HG03469 (cell line): Measurements from ENCODE around the gene DNHD1.

Experiments used
- ATAC-seq: cut with Tn5 transposase; IDR thresholded peaks from one replicate; pipeline ENCODE4 v1.9.1; 2021; ENCODE audit warnings: mild to moderate bottlenecking, moderate library complexity, moderate number of reproducible peaks; ENCODE audit not compliant: unreplicated experiment

The DNHD1 gene

GRCh38 chr11:6557761-6558674 is 60.9 kb downstream of the DNHD1 start:
- ATAC-seq: no peak

DNA sequence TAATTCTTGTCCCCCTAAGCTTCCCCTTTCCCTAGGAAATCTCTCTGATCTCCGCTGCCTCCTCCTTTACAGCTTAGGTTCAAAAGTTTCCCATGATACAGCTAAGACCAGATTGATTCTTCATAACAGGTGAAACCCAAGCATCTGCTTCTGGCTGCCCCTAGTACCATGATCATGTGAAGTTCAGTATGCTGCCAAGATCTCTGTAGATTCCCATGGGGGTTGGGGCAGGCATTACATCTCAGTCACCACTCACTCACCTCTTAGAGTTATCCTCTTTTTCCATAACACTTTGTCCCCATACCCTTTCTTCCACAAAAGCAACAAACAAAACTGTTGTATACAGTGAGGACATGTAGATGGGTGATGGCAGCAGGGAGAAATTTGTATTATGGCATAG is 62.3 kb downstream of the DNHD1 start:
- no peak for ATAC-seq

GRCh38 chr11:6561288-6561687 is 64.2 kb downstream of the DNHD1 start:
- no peak for ATAC-seq

GRCh38 chr11:6563121-6563619 is 66.1 kb downstream of the DNHD1 start:
- no peak for ATAC-seq

- no peak for ATAC-seq
These were observed 66.6 kb downstream of the DNHD1 start for GRCh38 chr11:6563667-6564066.

DNA sequence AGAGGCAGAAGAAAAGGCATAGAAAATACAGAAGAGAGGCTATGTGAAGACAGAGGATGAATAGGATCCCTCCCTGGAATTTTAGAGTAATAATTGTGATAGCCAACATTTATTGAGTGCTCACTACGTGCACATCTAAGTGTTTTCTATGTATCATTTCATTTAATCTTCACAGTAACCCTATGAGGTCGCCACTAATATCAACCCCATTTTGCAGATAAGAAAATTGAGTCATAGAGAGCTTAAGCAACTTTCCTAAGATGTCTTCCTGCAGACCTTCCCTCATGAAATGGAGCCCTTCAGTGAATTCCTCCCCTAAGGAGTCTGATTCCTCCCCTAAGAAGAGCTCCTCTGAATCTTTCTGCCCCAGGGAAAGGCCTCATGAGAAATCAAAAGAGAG is 68.2 kb downstream of the DNHD1 start:
- no peak for ATAC-seq

GRCh38 chr11:6565988-6566703 is 69.1 kb downstream of the DNHD1 start:
- ATAC-seq: no peak

GRCh38 chr11:6566704-6567370 is 69.8 kb downstream of the DNHD1 start:
- ATAC-seq: no peak

GRCh38 chr11:6567371-6567745 is 70.3 kb downstream of the DNHD1 start:
- ATAC-seq: no peak

GRCh38 chr11:6568191-6568918 is 71.3 kb downstream of the DNHD1 start:
- no peak for ATAC-seq

- no peak for ATAC-seq
These were observed 72.6 kb downstream of the DNHD1 start for GRCh38 chr11:6569706-6570105.

DNA sequence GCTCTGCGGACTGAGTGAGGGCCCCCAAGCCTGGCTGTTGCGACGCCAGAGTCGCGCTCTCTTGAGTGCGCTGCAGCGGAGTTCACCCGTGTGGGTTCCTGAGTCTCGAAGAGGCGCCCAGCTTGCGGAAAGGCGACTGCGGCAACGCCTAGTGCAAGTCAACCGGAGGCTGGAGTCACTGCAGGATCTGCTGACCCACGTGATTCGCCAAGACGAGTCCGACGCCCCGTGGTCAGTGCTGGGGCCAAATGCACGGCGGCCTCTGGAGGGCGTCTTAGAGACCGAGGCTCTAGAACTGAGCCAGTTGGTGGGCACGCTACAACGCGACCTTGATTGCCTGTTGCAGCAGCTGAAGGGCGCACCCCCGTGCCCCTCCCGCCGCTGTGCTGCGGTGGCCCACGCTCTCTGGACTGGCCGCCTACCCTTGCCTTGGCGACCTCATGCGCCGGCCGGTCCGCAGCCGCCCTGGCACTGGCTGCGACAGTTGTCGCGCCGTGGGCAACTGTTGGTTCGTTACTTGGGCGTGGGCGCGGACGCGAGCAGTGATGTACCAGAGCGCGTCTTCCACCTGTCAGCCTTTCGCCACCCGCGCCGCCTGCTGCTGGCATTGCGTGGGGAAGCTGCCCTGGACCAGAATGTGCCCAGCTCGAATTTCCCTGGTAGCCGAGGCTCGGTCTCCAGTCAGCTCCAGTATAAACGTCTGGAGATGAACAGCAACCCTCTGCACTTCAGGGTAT is 73.8 kb downstream of the DNHD1 start:
- ATAC-seq: no peak

GRCh38 chr11:6571434-6572008 is 74.4 kb downstream of the DNHD1 start:
- no peak for ATAC-seq

- ATAC-seq: no peak
These were observed 75.1 kb downstream of the DNHD1 start for GRCh38 chr11:6572215-6572614.

- ATAC-seq: no peak
These were observed 78.0 kb downstream of the DNHD1 start for GRCh38 chr11:6574816-6575715.

DNA sequence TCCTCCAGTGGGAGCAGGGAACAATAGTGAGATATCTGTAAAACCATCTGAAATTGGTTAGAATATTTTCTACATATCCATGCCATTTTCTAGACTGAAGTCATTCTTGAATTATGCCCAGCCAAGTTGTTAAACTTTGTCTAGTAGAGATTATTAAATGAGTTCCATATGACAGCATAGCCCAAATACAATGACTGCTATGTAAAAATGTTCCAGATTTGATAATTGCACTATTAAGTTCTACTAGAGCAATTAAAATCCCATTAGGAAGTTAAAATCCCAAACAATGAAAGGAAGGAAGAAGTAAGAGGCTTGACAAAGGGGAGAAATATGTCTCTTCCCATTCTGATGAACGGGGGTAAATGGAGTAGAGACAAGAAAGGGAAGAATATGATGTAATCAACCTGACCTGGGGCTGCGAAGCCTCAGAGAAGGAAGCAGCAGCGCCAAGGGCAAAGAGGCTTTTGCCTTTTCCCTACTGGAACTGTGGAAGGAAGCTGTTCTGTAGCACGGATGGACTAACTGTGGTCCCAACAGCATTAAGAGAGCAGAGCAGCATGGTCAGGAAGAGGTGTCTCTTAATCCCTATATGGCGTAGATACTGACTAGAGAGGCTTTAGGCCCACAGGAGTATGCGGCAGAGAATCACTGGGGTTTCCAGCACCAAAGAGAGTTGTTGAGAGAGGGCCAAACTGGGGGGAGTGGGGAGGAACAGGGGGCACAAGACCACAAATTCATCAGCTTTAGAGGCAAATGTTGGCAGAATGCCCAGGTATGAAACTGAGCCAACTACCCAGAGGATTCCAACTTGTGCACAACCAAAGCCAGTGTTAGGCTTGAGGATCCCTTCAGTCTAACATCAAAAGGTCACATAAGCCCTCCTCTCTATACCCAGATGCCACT is 79.6 kb downstream of the DNHD1 start:
- no peak for ATAC-seq

DNA sequence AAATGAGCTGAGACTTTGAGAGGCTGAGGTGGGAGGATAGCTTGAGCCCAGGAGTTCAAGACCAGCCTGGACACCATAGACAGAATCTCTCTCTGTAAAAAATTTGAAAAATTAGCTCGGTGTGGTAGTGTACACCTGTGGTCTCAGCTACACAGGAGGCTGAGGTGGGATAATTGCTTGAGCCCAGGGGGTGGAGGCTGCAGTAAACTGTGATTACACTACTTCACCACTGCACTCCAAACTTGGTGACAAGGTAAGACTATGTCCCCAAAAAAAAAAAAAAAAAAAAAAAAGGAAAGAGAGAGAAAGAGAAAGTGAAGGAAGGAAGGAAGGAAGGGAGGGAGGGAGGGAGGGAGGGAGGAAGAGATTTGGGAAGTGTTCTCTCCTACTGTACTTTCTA is 81.1 kb downstream of the DNHD1 start:
- ATAC-seq: no peak

DNA sequence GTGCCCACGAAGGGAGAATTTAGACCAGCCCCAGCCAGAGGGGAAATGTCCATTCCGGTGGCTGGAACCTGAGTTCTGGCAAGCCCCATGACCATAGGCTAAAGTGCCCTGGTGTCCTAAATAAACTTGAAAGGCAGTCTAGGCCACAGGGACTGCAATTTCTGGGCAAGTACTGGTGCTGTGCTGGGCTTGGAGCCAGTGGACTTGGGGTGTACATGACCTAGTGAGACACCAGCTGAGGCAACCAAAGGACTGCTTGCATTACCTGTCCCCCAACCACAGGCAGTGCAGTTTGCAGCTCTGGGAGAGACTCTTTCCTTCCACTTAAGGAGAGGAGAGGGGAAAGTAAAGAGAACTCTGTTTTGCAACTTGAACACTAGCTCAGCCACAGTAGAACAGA is 82.6 kb downstream of the DNHD1 start:
- ATAC-seq: no peak
